Right atrium auricular region (tissue), 2 donors: ENCODE measurements around the gene IRAK1. TPM values are rescaled to one million over a fixed set of nuclear protein-coding genes. Genes with fewer than 3 reads are reported as not detected.
A peak's percentile ranks its signal among the peaks of the same experiment; 100 is the strongest.
"Not testable (repeated sequence)": the region's sequence is repeated elsewhere in the genome, so short reads cannot be mapped to it uniquely, and the experiment has no call there.

Source experiments
- DNase-seq: peaks from one replicate; pipeline ENCODE4 v3.0.0-alpha.2; 2019; ENCODE audit warnings: low spot score
- H3K27ac ChIP-seq, 2 donors: fragments of 200-600 bp; sonication (generic); 1 replicate in 1 of 2; 2 replicates in 1 of 2; pipeline ENCODE4 v1.5.1; 2016 to 2019
- H3K27me3 ChIP-seq, 2 donors: fragments of 200-600 bp; sonication (generic); one replicate each; pipeline versions ENCODE4 v1.5.1 to v1.6.0; 2017 to 2019
- H3K36me3 ChIP-seq: fragments of 200-600 bp; sonication (generic); one replicate; pipeline ENCODE4 v1.5.1; 2016
- H3K4me1 ChIP-seq, 2 donors: fragments of 200-600 bp; sonication (generic); one replicate each; pipeline versions ENCODE4 v1.5.1 to v1.6.0; 2017 to 2019
- H3K4me3 ChIP-seq, 2 donors: fragments of 200-600 bp; sonication (generic); 1 replicate in 1 of 2; 2 replicates in 1 of 2; pipeline ENCODE4 v1.5.1; 2017 to 2019; ENCODE audit warnings: mild to moderate bottlenecking in 1 of 2, moderate library complexity in 1 of 2
- H3K9me3 ChIP-seq, 2 donors: fragments of 200-600 bp; sonication (generic); one replicate each; pipeline ENCODE4 v1.5.1; 2019
- CTCF ChIP-seq, 2 donors: fragments of 200-600 bp; sonication (generic); IDR thresholded peaks; one replicate each; pipeline ENCODE4 v1.5.1; 2019; ENCODE audit warnings: antibody characterized with exemption in 2 of 2
- total RNA-seq, 2 donors: library from RNA; depleted of rRNA; stranded (reverse); fragments of >200 nt; gene quantifications; one replicate each; pipeline ENCODE4 v1.1.0, GENCODE V29; 2016

The IRAK1 gene
- total RNA-seq, 2 donors from 2014 or later, result 27.5 to 37.1 TPM

- H3K27ac ChIP-seq, result no peak overlapping the region
- no peaks in the 10 kb centered on the region for H3K27me3 ChIP-seq
- TF ChIP-seq CTCF (IDR thresholded peaks at IDR 0.05), result no peak
- no peak overlapping the region for H3K4me3 ChIP-seq
- H3K36me3 ChIP-seq, result no peaks in the 10 kb centered on the region
- no peaks in the 10 kb centered on the region for H3K4me1 ChIP-seq
- no peaks in the 10 kb centered on the region for H3K9me3 ChIP-seq
- no peak for DNase-seq
Measured at GRCh38 chrX:153981231-153981630, 38.5 kb downstream of the IRAK1 start.

- H3K9me3 ChIP-seq, DNase-seq, H3K27ac ChIP-seq: not testable (repeated sequence)
Measured at GRCh38 chrX:153980394-153980793, 39.3 kb downstream of the IRAK1 start.

DNA sequence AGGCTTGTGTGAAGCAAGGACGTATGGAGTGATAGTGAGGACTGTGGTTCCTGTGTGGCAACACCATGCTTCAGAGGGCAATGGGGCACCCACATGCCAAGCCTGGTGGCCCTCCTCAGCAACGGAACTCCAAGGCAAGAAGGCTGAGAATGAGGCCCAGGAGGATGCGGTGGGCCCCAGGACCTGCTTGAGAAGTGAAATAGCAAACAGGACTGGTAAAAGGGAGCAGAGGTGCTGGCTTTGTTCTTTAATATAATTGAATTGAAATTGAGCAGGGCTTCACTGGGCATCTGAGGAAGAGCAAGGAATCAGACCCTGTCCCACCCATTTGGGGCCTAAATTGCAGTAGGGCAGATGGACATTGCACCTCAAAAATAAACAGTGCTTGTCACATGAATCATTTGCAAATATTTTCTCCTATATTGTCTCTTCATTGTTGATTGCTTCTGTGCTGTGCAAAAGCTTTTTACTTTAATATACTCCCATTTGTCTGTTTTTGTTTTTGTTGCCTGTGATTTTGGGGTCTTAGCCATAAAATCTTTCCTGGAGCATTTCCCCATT, 44.9 kb downstream of the IRAK1 start:
- Histone ChIP-seq H3K36me3 (no peaks in the 10 kb centered on the region), H3K27ac (peak overlapping the region; percentile 97 to 99), H3K4me3 (no peak overlapping the region), H3K9me3 (no peaks in the 10 kb centered on the region), H3K4me1 (peaks cover 0 to 22% of the 10 kb centered on the region in 2 donors), H3K27me3 (no peaks in the 10 kb centered on the region)
- no peak for TF ChIP-seq CTCF (IDR thresholded peaks at IDR 0.05)
- DNase-seq, result no peak

More at GRCh38 chrX:153980394-153980793, 39.3 kb downstream of the IRAK1 start:
- not testable (repeated sequence) for H3K4me3 ChIP-seq, H3K4me1 ChIP-seq, H3K36me3 ChIP-seq, H3K27me3 ChIP-seq

- no peak overlapping the region for H3K4me3 ChIP-seq
- DNase-seq, result no peak
- peak overlapping the region; percentile 97 to 99 for H3K27ac ChIP-seq
- no peaks in the 10 kb centered on the region for H3K9me3 ChIP-seq
- H3K27me3 ChIP-seq, result no peaks in the 10 kb centered on the region
- no peak for TF ChIP-seq CTCF (IDR thresholded peaks at IDR 0.05)
- H3K4me1 ChIP-seq, result peaks cover 0 to 28% of the 10 kb centered on the region in 2 donors
- H3K36me3 ChIP-seq, result no peaks in the 10 kb centered on the region
Measured at GRCh38 chrX:153974003-153974725, 45.5 kb downstream of the IRAK1 start.

- Histone ChIP-seq H3K4me3 (peak overlapping the region; percentile 68 to 71), H3K36me3 (no peaks in the 10 kb centered on the region), H3K9me3 (no peaks in the 10 kb centered on the region), H3K27ac (peak overlapping the region; percentile 97 to 99), H3K27me3 (no peaks in the 10 kb centered on the region), H3K4me1 (peaks cover 0 to 36% of the 10 kb centered on the region in 2 donors)
- TF ChIP-seq CTCF (IDR thresholded peaks at IDR 0.05), result no peak
- no peak for DNase-seq
Measured at GRCh38 chrX:153973127-153974002, 46.3 kb downstream of the IRAK1 start.
